ENCODE measurements around the gene MUC3A.
"Not testable (repeated sequence)": the region's sequence is repeated elsewhere in the genome, so short reads cannot be mapped to it uniquely, and the experiment has no call there.

- TF ChIP-seq EGR1 (IDR thresholded peaks at IDR 0.05; ENCODE audit: borderline replicate concordance, low read depth, low read length); CTCF (IDR thresholded peaks at IDR 0.05; ENCODE audit: control extremely low read depth in 1 of 3, insufficient read depth in 1 of 3, low read depth in 1 of 3, low read length in 3 of 3); SIRT6 (IDR thresholded peaks at IDR 0.05; ENCODE audit: low read length); TAF1 (IDR thresholded peaks at IDR 0.05; ENCODE audit: low read depth, low read length); POU5F1 (IDR thresholded peaks at IDR 0.05; ENCODE audit: low read depth, low read length); RAD21 (IDR thresholded peaks at IDR 0.05 in 1 of 2, conservative IDR thresholded peaks at IDR 0.05 in 1 of 2; ENCODE audit: low read depth in 2 of 2, low read length in 2 of 2); POLR2A (IDR thresholded peaks at IDR 0.05; ENCODE audit: control extremely low read depth in 1 of 2, low read depth in 2 of 2, low read length in 2 of 2); POLR2AphosphoS5 (IDR thresholded peaks at IDR 0.05; ENCODE audit: low read depth, low read length): not testable (repeated sequence)
Observed at GRCh38 chr7:101007361-101007760, 58.0 kb downstream of the MUC3A start.

Data from H1 (cell line).